Choroid plexus epithelial cell (primary cell): ENCODE data around the gene COX7A2.
A peak's percentile ranks its signal among the peaks of the same experiment; 100 is the strongest.

ENCODE experiments used
- DNase-seq: peaks from one replicate; pipeline ENCODE4 v3.0.0-alpha.2; 2010; ENCODE audit warnings: low read depth
- H3K4me3 ChIP-seq: 2 replicates; pipeline ENCODE4 v1.5.1; 2011; ENCODE audit warnings: low read depth, mild to moderate bottlenecking, control low read depth, low read length, moderate library complexity
- TF ChIP-seq, protein P1 (sequence below): conservative IDR thresholded peaks from 2 replicates; pipeline ENCODE4 v1.5.1; 2011; ENCODE audit warnings: low read depth, mild to moderate bottlenecking, control low read depth, inconsistent platforms, low read length, moderate library complexity

Gene COX7A2

DNA sequence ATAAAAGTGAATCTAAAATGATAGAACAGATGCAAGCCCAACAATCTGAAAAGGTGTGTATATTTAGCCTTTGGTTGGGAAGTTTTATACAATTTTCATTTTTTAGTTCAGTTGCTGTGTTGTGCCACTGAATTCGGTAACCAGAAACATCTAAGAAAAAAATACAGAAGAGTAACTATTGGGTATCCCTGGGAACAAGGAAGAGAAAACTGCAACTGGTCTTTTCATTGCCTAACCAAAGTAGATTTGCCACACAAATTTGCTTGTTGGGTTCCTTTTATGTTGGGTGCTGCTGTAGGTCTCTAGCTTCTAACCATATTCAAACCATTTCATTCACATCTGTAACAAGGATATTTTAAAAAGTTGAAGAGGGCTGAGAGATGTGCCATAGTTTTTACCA lies 43.8 kb upstream of the COX7A2 start:
- no peak for DNase-seq
- no peak overlapping the region for H3K4me3 ChIP-seq
- TF ChIP-seq, protein P1, sequence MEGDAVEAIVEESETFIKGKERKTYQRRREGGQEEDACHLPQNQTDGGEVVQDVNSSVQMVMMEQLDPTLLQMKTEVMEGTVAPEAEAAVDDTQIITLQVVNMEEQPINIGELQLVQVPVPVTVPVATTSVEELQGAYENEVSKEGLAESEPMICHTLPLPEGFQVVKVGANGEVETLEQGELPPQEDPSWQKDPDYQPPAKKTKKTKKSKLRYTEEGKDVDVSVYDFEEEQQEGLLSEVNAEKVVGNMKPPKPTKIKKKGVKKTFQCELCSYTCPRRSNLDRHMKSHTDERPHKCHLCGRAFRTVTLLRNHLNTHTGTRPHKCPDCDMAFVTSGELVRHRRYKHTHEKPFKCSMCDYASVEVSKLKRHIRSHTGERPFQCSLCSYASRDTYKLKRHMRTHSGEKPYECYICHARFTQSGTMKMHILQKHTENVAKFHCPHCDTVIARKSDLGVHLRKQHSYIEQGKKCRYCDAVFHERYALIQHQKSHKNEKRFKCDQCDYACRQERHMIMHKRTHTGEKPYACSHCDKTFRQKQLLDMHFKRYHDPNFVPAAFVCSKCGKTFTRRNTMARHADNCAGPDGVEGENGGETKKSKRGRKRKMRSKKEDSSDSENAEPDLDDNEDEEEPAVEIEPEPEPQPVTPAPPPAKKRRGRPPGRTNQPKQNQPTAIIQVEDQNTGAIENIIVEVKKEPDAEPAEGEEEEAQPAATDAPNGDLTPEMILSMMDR = no peak

DNA sequence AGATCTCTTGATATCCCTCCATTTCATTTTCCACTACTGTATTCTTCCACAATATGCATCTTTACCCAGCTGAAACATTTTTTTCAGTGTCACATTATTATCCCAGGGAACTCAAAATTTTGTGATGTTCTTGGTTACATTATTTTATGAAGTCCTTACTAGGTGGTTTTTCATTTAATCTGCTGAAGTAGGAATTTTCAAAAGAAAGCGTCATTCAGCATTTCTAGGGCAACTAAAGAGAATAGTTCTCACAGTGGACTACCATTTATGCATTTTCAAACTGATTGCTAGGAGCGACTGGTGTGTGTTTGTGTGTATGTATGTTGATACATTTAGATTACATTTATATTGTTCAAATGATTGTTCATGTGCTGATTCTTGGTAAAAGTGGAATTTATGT lies 43.4 kb upstream of the COX7A2 start:
- no peak for DNase-seq
- TF ChIP-seq, protein P1 = no peak
- no peak overlapping the region for H3K4me3 ChIP-seq

DNA sequence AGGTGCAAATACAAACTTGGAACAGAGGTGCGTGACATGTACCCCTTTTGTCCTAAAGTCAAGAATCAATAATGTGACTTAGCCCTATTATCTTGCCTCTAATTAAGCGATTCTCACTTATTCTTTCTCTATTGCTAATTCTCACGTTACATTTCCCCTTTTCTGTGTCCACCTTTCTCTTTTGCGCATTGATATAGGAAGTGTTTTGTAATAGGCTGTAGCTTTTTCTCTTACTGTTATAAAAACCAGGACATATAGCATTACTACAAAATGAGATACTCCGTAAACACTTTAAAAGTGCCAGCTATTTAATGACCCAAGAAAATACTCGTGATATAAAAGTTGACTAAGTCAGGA lies 41.7 kb upstream of the COX7A2 start:
- no peak for DNase-seq
- H3K4me3 ChIP-seq = peak overlapping the region; percentile 84
- TF ChIP-seq, protein P1 = no peak

DNA sequence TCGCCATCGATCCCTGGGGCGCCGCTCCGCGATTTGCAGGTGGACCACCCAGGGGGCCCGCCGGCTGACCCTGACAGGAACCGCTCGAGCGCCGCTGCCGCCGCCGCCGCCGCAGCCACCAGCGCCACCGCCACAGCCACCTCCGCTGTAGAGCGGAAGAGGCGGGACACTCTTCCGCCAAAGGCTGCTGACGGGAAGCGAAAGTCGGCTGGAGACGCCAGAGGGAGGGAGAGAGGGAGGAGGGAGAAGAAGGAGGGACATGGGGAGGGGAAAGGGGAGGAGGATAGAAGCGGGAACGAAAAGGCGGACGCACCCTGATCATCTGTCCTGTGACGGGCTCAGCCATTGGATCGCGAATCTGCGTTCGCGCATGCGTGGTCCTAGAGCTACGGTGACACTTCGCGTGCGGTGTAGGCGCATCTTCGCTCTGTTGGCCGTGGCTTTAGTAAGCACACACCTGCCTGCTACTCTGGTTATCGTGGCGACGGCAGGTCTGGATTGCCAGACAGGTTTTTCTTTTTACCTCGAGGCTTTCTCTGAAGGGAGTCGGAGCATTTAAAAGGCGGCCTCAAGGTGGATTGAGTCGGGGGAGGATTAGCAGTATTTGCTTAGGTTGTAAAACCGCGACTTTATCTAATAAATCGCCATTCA lies 41.2 kb upstream of the COX7A2 start, which contains the start of gene TMEM30A:
Gene TMEM30A, minus strand, starts transcription at position 161 of the 651 bp plus-strand sequence. Its CDS starts 154 bp downstream, at position 7.
- TF ChIP-seq, protein P1 = no peak
- peak; percentile 100 for DNase-seq
- H3K4me3 ChIP-seq = peak within 1 kb of the TSS; percentile 84

DNA sequence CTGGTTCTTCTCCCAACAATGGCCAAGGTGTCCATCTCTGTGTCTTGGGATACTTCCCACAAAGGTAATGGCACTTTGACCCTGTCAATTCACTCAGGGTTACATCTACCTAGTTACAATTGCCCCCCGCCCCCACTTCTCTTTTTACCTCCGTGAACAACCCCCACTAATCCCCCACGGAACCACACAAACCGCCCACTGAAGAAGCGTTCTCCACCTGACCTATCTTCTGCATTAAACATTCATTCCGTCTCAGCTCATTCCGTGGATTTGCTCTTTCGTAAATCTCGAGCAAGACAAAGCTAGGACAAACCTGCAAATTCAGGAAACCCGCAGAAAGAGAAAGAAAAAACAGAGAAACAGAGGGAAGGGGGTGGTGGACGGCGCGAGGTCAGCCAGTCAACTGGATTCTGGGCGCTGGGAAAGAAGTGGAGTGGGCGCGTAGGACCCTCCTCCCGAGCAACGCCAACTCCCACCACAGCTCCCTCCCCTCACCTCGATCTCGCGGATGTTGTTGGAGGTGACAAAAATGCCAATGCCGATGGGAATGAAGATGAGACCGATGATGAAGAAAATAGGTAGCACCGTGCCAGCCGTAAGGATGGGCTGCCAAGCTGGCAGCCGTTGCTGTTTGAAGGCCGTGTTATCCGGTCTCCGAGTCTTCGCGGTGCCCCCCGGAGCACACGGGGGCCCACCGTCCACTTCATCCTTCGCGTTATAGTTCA lies 40.5 kb upstream of the COX7A2 start:
- TF ChIP-seq, protein P1 = no peak
- peak overlapping the region; percentile 84 for H3K4me3 ChIP-seq
- no peak for DNase-seq

DNA sequence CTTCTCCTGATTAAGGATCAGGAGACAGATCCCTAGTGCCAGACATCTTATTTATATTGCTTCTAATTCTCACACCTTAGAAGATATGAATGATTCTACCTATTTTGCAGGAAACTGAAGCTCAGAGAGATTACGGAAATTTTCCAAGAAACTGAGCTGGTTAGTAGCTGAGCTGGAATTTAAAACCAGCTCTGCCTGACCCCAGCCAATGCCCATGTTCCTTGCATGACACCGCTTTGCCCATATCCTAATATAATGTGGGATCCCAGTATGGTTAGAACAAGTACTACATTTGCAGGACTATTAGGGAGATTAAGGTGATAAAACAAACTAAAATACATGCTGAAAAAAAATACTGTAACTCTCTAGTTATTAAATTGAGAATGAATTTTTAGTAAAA lies 39.1 kb upstream of the COX7A2 start:
- DNase-seq = no peak
- H3K4me3 ChIP-seq = peak overlapping the region; percentile 84
- TF ChIP-seq, protein P1 = no peak
